ENCODE data around the gene SCN9A. TPM values are rescaled to one million over a fixed set of nuclear protein-coding genes. Genes with fewer than 3 reads are reported as not detected.

SCN9A gene
- total RNA-seq, 1 donor from 2014 or later: 5.5 TPM

- no peak overlapping the region for H3K4me3 ChIP-seq
- no peak for DNase-seq (ENCODE audit: low spot score in 2 of 2)
- no peak overlapping the region for H3K27ac ChIP-seq
- intact Hi-C loops (cut with DNase I): no loop called here
- no peaks in the 10 kb centered on the region for H3K9me3 ChIP-seq
- H3K27me3 ChIP-seq: no peaks in the 10 kb centered on the region
- no peak for TF ChIP-seq CTCF (IDR thresholded peaks at IDR 0.05)
- no peaks in the 10 kb centered on the region for H3K36me3 ChIP-seq
- H3K4me1 ChIP-seq: no peaks in the 10 kb centered on the region
Observed at GRCh38 chr2:166148500-166149400, 227.0 kb downstream of the SCN9A start.

- intact Hi-C loops (cut with DNase I): no loop called here
- Histone ChIP-seq H3K4me3 (no peak overlapping the region), H3K27me3 (no peaks in the 10 kb centered on the region), H3K4me1 (no peaks in the 10 kb centered on the region), H3K9me3 (no peaks in the 10 kb centered on the region), H3K36me3 (no peaks in the 10 kb centered on the region), H3K27ac (no peak overlapping the region)
- DNase-seq (ENCODE audit: low spot score in 2 of 2): no peak
- TF ChIP-seq CTCF (IDR thresholded peaks at IDR 0.05): no peak
Observed at GRCh38 chr2:166147883-166148282, 227.9 kb downstream of the SCN9A start.

Other genes starting within 250 kb of the SCN9A start
- gene SCN1A, start 247.9 kb downstream of the SCN9A start, total RNA-seq: not detected
- gene SCN7A, start 118.3 kb upstream of the SCN9A start, total RNA-seq: 2.9 TPM

Measured in ascending aorta (tissue), 2 donors.